Measurements from ENCODE around the gene PP2D1. TPM values are rescaled to one million over a fixed set of nuclear protein-coding genes. Genes with fewer than 3 reads are reported as not detected.

PP2D1 gene
- total and polyA plus RNA-seq, 9 of the 15 experiments (the other 6 are each of a cell fraction or from before 2014, with no cell fraction given), result 0.07 to 0.10 TPM; not detected in 7

- TF ChIP-seq ETV6 (IDR thresholded peaks at IDR 0.05; ENCODE audit: borderline replicate concordance in 1 of 2, low read depth in 2 of 2, low read length in 1 of 2), result no peak
- no peak for TF ChIP-seq ETV6 (CRISPR knock-in tag; IDR thresholded peaks at IDR 0.05; ENCODE audit: borderline replicate concordance)
- TF ChIP-seq NFIC (IDR thresholded peaks at IDR 0.05), result peak; percentile 56
- peak; percentile 43; the same call in 1 of the 2 replicates for TF ChIP-seq REST (IDR thresholded peaks at IDR 0.05; ENCODE audit: borderline replicate concordance)
- TF ChIP-seq REST (CRISPR knock-in tag; IDR thresholded peaks at IDR 0.05; ENCODE audit: low read depth), result 0 out of 2 replicates have a peak, but pooled peaks have one; percentile 46
- no peak for TF ChIP-seq ESRRB (CRISPR knock-in tag; IDR thresholded peaks at IDR 0.05; ENCODE audit: borderline replicate concordance)
- no peak for TF ChIP-seq NCOA2 (IDR thresholded peaks at IDR 0.05; ENCODE audit: partially characterized antibody in 2 of 2)
- TF ChIP-seq ZFPM2 (CRISPR knock-in tag; IDR thresholded peaks at IDR 0.05), result no peak
- TF ChIP-seq MED1 (CRISPR knock-in tag; IDR thresholded peaks at IDR 0.05; ENCODE audit: borderline replicate concordance), result no peak
- TF ChIP-seq, protein P1, sequence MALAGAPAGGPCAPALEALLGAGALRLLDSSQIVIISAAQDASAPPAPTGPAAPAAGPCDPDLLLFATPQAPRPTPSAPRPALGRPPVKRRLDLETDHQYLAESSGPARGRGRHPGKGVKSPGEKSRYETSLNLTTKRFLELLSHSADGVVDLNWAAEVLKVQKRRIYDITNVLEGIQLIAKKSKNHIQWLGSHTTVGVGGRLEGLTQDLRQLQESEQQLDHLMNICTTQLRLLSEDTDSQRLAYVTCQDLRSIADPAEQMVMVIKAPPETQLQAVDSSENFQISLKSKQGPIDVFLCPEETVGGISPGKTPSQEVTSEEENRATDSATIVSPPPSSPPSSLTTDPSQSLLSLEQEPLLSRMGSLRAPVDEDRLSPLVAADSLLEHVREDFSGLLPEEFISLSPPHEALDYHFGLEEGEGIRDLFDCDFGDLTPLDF (CRISPR knock-in tag; IDR thresholded peaks at IDR 0.05), result no peak
- no peak for TF ChIP-seq POLR2AphosphoS2 (IDR thresholded peaks at IDR 0.05; ENCODE audit: low read length)
- TF ChIP-seq ZNF778 (CRISPR knock-in tag; IDR thresholded peaks at IDR 0.05), result no peak
- TF ChIP-seq CHD2 (IDR thresholded peaks at IDR 0.05; ENCODE audit: low read depth, low read length), result no peak
- peak; percentile 39; the same call in 1 of the 2 replicates for TF ChIP-seq TCF3 (CRISPR knock-in tag; IDR thresholded peaks at IDR 0.05)
- peak; percentile 49 for TF ChIP-seq ATF7 (IDR thresholded peaks at IDR 0.05)
- TF ChIP-seq FOSL1 (tag; conservative IDR thresholded peaks at IDR 0.05), result 0 out of 2 replicates have a peak, but pooled peaks have one; percentile 8
- TF ChIP-seq DACH1 (IDR thresholded peaks at IDR 0.05; ENCODE audit: partially characterized antibody), result no peak
- TF ChIP-seq ZBTB2 (IDR thresholded peaks at IDR 0.05), result peak; percentile 69
Measured at GRCh38 chr3:20039765-20040547, 27.9 kb upstream of the PP2D1 start, which contains the start of gene KAT2B (continued).

Data from K562 (cell line).